Hepatocyte (in vitro differentiated cells): ENCODE measurements around the gene RANBP17.

Source experiments
- CTCF ChIP-seq: fragments of 200-600 bp; sonication (generic); IDR thresholded peaks from 2 replicates; pipeline ENCODE4 v1.5.1; 2016; ENCODE audit warnings: antibody characterized with exemption, mild to moderate bottlenecking; ENCODE audit not compliant: poor library complexity
- EZH2 ChIP-seq: fragments of 200-600 bp; sonication (generic); IDR thresholded peaks from 2 replicates; pipeline ENCODE4 v1.6.1; 2016; ENCODE audit warnings: antibody characterized with exemption, mild to moderate bottlenecking, borderline replicate concordance

DNA sequence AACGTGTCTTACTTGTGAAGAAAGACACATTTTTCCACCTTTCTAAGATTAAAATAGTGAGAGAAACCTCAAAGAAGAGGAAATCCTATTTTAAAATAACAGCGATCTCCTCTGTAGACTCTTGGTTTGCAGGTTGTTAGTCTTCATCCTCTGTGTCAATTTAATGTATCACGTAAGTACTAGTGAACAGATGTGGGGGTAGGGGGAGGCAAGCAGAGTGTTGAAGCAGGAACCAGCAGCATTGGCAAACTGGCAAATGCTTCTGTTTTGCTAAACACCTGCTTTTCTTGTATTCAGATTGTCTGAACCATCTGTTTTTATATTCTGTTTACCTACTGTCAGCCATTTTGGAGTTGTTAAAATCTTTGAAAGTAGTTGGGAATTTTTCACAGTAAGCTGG lies 288.0 kb downstream of the RANBP17 start:
- TF ChIP-seq CTCF (no peak), EZH2 (no peak)
